Lower leg skin (tissue), 3 donors: ENCODE data around the gene THSD4.

Source experiments
- POLR2A ChIP-seq, 2 donors: fragments of 450-650 bp; IDR thresholded peaks; one replicate each; pipeline ENCODE4 v1.6.1; 2016 to 2017; ENCODE audit warnings: antibody characterized with exemption in 2 of 2, mild to moderate bottlenecking in 1 of 2, moderate library complexity in 1 of 2
- TF ChIP-seq, protein P1 (sequence below), 3 donors: fragments of 450-650 bp; IDR thresholded peaks; one replicate each; pipeline ENCODE4 v1.5.1; 2016; ENCODE audit warnings: antibody characterized with exemption in 3 of 3, mild to moderate bottlenecking in 3 of 3, moderate library complexity in 2 of 3

DNA sequence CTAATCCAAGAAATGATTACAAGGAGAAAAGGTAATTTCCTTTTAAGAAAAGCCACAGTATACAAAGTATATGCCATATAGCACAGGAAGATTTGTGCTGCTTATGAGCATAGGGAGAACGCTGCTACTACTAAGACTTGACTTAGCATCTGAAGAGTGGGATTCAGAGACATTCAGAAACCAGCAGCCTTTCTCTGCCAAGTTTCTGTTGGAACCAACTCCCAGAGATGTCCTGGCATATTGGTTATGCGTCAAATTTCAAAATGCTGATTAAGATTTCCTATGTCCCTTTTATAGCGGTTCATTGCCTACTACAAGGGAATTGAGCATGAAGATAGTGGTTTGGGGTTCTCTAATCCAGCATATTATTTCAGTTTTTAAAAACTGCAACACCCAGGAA lies 700.0 kb downstream of the THSD4 start:
- TF ChIP-seq, protein P1, sequence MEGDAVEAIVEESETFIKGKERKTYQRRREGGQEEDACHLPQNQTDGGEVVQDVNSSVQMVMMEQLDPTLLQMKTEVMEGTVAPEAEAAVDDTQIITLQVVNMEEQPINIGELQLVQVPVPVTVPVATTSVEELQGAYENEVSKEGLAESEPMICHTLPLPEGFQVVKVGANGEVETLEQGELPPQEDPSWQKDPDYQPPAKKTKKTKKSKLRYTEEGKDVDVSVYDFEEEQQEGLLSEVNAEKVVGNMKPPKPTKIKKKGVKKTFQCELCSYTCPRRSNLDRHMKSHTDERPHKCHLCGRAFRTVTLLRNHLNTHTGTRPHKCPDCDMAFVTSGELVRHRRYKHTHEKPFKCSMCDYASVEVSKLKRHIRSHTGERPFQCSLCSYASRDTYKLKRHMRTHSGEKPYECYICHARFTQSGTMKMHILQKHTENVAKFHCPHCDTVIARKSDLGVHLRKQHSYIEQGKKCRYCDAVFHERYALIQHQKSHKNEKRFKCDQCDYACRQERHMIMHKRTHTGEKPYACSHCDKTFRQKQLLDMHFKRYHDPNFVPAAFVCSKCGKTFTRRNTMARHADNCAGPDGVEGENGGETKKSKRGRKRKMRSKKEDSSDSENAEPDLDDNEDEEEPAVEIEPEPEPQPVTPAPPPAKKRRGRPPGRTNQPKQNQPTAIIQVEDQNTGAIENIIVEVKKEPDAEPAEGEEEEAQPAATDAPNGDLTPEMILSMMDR (IDR thresholded peaks at IDR 0.05): no peak
- no peak for TF ChIP-seq POLR2A (IDR thresholded peaks at IDR 0.05)
